HAP-1 (cell line): ENCODE data around the gene IL18BP.

Experiments used
- DNase-seq, 2 experiments: peaks; one replicate each; pipeline ENCODE4 v3.0.0-alpha.2; 2016 to 2020; ENCODE audit warnings: low spot score in 2 of 2
- H3K27me3 ChIP-seq: fragments of 250-450 bp; sonication (Bioruptor Pico); 2 replicates; pipeline ENCODE4 v1.5.1; 2020; ENCODE audit warnings: low read depth, mild to moderate bottlenecking, moderate library complexity
- H3K36me3 ChIP-seq: fragments of 250-450 bp; sonication (Bioruptor Pico); replicated peaks from 2 replicates; pipeline ENCODE4 v1.5.1; 2020; ENCODE audit warnings: mild to moderate bottlenecking
- H3K4me1 ChIP-seq: fragments of 250-450 bp; sonication (Bioruptor Pico); 2 replicates; pipeline ENCODE4 v1.5.1; 2020; ENCODE audit warnings: mild to moderate bottlenecking
- H3K4me3 ChIP-seq: fragments of 250-450 bp; sonication (Bioruptor Pico); 2 replicates; pipeline ENCODE4 v1.5.1; 2020; ENCODE audit warnings: mild to moderate bottlenecking, moderate library complexity
- H3K9me3 ChIP-seq: fragments of 250-450 bp; sonication (Bioruptor Pico); 2 replicates; pipeline ENCODE4 v1.5.1; 2020; ENCODE audit warnings: mild to moderate bottlenecking, moderate library complexity
- in situ Hi-C: fragments of 300-500 bp; cut with MboI; formaldehyde crosslinking; loops from 3 replicates; pipeline ENCODE4 v1.14.3; 2020; ENCODE audit warnings: low sequenced_read_pairs, inconsistent platforms, mixed read lengths

IL18BP gene

DNA sequence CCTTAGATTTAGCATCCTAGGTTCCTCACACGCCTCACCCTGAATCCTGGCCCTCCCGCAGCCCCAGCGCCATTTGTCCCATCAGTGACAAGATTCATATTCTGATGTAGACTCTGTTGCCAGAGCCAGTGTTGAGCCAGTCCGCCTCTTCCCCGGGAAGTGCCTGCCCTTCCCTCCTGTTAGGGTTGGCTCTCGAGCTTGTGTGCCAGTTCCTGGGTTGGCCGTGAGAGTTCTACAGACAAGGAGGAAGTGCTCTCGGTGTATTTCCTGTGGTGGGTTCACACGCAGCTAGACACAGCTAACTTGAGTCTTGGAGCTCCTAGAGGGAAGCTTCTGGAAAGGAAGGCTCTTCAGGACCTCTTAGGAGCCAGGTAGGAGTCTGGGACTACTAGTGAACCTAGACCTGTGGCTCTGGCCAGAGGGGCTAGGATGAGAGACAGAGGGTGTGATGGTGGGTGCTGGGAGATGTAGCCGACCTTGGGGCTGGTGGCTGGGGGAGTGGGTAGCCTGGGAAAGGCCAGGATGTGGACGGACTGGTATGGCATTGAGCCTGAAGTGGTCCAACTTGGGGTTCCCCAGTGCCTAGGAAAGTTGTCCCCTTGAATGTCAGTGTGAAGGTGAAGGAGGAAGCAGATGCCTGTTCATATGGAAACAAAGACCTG lies at the start of gene IL18BP:
IL18BP (plus strand) TSS at position 261 of the 662 bp plus-strand sequence. CDS start 1,076 bp downstream, outside the sequence.
- Histone ChIP-seq H3K27me3 (no peaks in the 10 kb centered on the region), H3K4me3 (no peak within 1 kb of the TSS), H3K9me3 (no peaks in the 10 kb centered on the region), H3K4me1 (no peaks in the 10 kb centered on the region), H3K36me3 (peaks cover 16% of the 10 kb centered on the region)
- in situ Hi-C loops = no loop called here
- DNase-seq = no peak

DNA sequence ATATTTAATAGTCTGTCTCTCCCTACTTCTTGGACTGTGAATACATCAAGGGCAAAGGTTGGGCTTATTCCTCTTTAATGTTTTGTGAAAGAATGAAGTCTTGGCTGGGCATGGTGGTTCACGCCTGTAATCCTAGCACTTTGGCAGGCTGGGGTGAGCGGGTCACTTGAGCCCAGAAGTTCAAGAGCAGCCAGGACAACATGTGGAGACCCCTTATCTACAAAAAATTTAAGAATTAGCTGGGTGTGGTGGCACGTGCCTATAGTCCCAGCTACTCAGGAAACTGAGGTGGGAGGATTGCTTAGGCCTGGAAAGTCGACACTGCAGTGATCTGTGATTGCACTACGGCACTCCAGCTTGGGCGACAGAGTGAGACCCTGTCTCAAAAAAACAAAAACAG lies 49.7 kb upstream of the IL18BP start:
- peaks cover 18% of the 10 kb centered on the region for H3K4me1 ChIP-seq
- in situ Hi-C loops = no loop called here
- no peak for DNase-seq
- no peaks in the 10 kb centered on the region for H3K9me3 ChIP-seq
- H3K36me3 ChIP-seq = no peaks in the 10 kb centered on the region
- H3K4me3 ChIP-seq = no peak overlapping the region
- no peaks in the 10 kb centered on the region for H3K27me3 ChIP-seq

DNA sequence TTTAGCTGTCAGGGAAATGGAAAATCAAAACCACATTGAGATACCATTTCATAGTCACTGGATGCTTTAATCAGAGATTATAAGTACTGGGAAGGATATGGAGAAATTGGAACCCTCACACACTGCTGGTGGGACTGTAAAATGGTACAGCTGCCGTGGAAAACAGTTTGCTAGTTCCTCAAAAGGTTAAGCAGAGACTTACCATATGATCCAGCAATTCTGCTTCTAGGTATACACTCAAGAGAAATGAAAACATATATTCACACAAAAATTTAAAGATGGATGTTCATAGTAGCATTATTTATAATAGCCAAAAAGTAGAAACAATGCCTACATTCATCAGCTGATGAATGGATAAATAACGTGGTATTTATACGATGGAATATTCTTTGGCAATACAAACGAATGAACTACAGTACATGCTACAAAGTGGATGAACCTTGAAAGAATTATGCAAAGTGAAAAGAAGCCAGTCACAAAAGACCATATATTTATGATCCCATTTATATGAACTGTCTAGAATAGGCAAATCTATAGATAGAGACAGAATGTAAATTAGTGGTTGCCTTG lies 46.9 kb upstream of the IL18BP start:
- in situ Hi-C loops = no loop called here
- Histone ChIP-seq H3K4me1 (peaks cover 18% of the 10 kb centered on the region), H3K36me3 (no peaks in the 10 kb centered on the region), H3K27me3 (no peaks in the 10 kb centered on the region), H3K9me3 (no peaks in the 10 kb centered on the region), H3K4me3 (no peak overlapping the region)
- no peak for DNase-seq

DNA sequence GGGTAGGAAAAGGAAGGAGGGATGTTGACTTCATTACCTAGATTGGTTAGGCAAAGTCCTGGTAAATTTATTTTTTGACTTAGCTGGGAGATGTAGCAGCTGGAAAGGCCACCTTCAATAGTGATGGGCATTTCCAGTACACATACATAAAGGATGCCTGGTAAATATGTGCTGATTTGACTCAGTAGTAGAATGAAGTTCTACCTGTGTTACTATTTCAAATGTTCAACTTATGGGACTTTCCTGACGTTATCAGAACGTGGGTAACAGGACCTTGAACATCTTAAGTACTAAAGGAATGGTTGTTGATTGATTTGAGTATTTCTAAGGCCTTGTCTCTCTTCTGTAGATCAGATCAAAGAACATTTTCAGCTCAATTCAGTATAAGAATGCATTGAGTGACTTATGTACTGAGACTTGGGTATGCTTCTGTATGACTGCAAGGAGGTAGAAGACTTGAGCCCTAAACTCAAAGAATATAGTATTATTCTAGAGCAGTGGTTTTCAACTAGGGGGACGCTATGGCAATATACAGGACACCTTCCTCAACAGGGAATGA lies 42.7 kb upstream of the IL18BP start:
- peaks cover 6% of the 10 kb centered on the region for H3K4me1 ChIP-seq
- in situ Hi-C loops = no loop called here

DNA sequence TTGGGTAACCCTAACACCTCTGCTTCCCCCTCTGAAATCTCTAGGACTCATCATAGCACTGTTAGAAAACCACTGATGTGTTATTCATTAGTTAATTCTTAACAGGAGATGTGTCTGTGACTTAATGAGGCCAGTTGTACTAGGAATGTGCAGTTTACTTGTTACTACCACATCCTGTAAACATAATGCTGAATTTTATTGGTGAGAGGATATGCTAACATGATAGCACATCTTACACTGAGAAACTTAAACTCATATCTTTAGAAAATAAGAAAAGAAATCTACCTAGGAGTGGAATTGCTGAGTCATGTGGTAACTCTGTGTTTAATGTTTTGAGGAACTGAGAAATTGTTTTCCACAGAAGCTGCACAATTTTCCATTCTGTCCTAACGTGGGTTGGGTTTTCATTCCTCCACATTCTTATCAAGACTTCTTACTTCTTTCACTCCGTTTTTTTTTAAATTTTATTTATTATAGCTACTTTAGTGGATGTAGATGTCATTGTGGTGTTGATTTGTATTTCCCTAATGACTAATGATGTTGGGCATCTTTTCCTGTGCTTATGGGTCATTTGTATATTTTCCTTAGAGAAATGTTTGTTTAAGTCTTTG lies 36.2 kb upstream of the IL18BP start:
- DNase-seq = no peak
- H3K9me3 ChIP-seq = no peaks in the 10 kb centered on the region
- H3K36me3 ChIP-seq = peaks cover 14% of the 10 kb centered on the region
- in situ Hi-C loops = no loop called here
- no peaks in the 10 kb centered on the region for H3K4me1 ChIP-seq
- H3K4me3 ChIP-seq = no peak overlapping the region
- H3K27me3 ChIP-seq = no peaks in the 10 kb centered on the region

More for the DNA sequence above, 42.7 kb upstream of the IL18BP start:
- H3K9me3 ChIP-seq = no peaks in the 10 kb centered on the region
- DNase-seq = no peak
- H3K27me3 ChIP-seq = no peaks in the 10 kb centered on the region
- H3K4me3 ChIP-seq = no peak overlapping the region
- H3K36me3 ChIP-seq = no peaks in the 10 kb centered on the region

DNA sequence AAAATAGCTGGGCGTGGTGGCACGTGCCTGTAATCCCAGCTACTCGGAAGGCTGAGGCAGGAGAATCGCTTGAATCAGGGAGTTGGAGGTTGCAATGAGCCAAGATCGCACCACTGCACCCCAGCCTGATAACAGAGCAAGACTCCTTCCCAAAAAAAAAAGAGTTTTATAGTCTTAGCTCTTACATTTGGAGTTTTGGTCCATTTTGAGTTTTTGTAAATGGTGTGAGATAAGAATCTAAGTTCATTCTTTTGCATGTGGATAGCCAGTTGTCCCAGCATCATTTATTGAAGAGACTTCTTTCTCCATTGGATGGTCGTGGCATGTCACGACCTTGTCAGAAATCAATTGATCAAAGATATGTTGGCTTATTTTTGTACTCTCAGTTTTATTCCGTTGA lies 35.2 kb upstream of the IL18BP start:
- in situ Hi-C loops = no loop called here
- H3K36me3 ChIP-seq = peaks cover 14% of the 10 kb centered on the region

DNA sequence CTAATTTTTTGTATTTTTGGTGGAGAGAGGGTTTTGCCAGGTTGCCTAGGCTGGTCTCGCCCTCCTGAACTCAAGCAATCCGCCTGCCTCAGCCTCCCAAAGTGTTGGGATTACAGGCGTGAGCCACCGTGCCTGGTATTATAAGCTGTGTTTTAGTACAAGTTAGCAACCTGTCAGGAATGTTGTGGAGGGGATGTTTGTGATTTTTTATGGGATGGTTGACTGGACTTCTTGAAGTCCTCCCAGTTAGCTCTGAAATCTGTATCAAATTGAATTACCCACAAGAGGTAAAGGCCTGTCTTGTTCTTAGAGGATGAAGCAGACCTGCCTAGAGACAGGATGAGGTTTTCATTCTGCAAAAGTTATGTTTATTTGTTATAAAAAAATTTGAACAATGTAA lies 34.1 kb upstream of the IL18BP start:
- in situ Hi-C loops = no loop called here
- H3K9me3 ChIP-seq = no peaks in the 10 kb centered on the region
- no peak overlapping the region for H3K4me3 ChIP-seq
- no peaks in the 10 kb centered on the region for H3K4me1 ChIP-seq
- no peaks in the 10 kb centered on the region for H3K27me3 ChIP-seq
- H3K36me3 ChIP-seq = peaks cover 14% of the 10 kb centered on the region
- no peak for DNase-seq

More for the DNA sequence above, 35.2 kb upstream of the IL18BP start:
- H3K27me3 ChIP-seq = no peaks in the 10 kb centered on the region
- no peaks in the 10 kb centered on the region for H3K9me3 ChIP-seq
- no peak for DNase-seq
- H3K4me3 ChIP-seq = no peak overlapping the region
- no peaks in the 10 kb centered on the region for H3K4me1 ChIP-seq

DNA sequence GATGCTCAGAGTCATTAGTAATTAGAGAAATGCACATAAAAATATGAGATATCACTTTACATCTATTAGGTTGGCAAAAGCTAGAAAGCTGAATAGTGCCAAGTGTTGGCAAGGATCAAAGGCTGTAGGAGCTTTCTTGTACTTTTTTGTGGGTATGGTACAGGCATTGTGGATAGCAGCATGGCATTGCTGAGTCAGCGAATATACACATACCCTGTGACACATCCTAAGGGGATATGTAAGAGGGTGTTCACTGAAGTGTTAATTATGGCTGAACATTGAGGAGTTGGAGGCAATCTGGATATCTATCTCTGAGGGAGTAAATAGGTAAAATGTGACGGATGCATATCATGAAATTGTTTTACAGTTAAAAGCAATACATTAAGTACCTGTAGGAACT lies 27.0 kb upstream of the IL18BP start:
- H3K36me3 ChIP-seq = peaks cover 11% of the 10 kb centered on the region; the same call in 1 of the 2 replicates
- H3K9me3 ChIP-seq = no peaks in the 10 kb centered on the region
- no peaks in the 10 kb centered on the region for H3K4me1 ChIP-seq
- no peaks in the 10 kb centered on the region; the same call in 1 of the 2 replicates for H3K27me3 ChIP-seq
- in situ Hi-C loops = no loop called here
- no peak overlapping the region for H3K4me3 ChIP-seq
- no peak for DNase-seq

DNA sequence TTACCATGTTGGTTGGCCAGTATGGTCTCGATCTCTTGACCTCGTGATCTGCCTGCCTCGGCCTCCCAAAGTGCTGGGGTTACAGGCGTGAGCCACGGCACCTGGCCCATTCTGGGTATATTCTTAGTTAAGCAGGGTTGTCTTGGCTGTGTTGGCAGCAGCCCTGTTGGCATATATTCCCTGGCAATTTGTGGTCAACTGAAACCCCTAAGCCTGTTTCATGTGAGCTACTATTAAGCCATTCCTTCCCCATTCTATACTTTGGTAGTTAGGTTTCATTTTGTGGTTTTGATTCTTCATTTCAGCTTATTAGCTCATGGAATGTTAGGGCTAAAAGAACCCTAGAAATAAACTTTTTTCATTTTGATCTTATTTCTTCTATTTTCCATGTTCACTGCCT lies 22.2 kb upstream of the IL18BP start:
- Histone ChIP-seq H3K4me1 (no peaks in the 10 kb centered on the region), H3K36me3 (peaks cover 9% of the 10 kb centered on the region)
- in situ Hi-C loops = no loop called here

DNA sequence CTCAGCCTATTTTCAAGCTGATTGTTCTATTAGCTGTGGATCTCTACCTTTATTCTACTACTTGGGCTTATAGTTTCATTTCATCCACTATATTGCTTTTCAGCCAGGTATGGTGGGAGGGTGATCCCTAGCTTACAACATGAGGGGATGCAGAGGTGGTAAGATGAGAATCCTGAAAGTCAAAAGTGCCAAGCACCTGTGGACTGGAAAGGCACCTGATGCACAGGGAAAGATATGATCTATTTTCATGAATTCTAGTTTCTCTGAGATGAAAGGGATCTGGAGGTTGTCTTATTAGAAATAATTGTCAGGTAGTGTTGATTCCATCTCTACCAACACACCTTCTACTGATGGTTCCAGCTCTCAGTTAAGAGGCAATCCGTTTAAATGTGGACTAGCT lies 21.6 kb upstream of the IL18BP start:
- no peak for DNase-seq
- Histone ChIP-seq H3K27me3 (no peaks in the 10 kb centered on the region), H3K36me3 (peaks cover 5% of the 10 kb centered on the region), H3K4me1 (no peaks in the 10 kb centered on the region), H3K9me3 (no peaks in the 10 kb centered on the region), H3K4me3 (no peak overlapping the region)
- in situ Hi-C loops = no loop called here

More for the DNA sequence above, 22.2 kb upstream of the IL18BP start:
- Histone ChIP-seq H3K4me3 (no peak overlapping the region), H3K9me3 (no peaks in the 10 kb centered on the region), H3K27me3 (no peaks in the 10 kb centered on the region; the same call in 1 of the 2 replicates)
- DNase-seq = no peak

DNA sequence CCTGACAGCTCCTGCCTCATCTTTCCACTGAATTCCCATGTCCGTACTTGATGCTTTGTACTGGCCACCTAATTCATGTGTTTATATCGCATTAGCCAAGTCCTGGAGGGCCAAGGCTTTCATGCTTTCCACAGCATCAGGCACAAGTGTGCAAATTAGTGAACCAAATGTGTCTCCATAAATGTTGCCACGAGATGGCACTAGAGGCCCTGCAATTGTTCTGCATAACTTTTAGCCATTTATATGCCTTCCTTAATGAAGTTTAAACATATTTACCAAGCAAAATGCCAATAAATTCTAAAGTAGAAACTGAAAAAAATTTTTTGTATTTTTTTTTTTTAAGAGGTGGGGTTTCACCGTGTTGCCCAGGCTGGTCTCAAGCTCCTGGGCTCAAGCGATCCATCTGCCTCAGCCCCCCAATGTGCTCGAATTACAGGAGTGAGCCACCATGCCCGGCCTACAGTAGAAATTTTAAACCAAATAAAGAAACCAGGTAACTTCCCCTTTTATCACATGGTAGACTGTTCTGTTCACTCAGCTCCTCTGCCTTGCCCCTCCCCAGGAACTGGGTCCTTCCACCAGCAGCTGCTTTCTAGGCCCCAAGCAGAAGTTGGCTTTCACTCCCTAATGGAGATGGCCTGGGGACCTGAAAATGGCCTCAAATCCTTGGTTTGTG lies 20.8 kb upstream of the IL18BP start:
- H3K36me3 ChIP-seq = peaks cover 4% of the 10 kb centered on the region
- no peaks in the 10 kb centered on the region for H3K27me3 ChIP-seq
- no peaks in the 10 kb centered on the region for H3K4me1 ChIP-seq
- DNase-seq = peak; percentile 47 to 73
- no peaks in the 10 kb centered on the region for H3K9me3 ChIP-seq
- in situ Hi-C loops = no loop called here
- no peak overlapping the region for H3K4me3 ChIP-seq

DNA sequence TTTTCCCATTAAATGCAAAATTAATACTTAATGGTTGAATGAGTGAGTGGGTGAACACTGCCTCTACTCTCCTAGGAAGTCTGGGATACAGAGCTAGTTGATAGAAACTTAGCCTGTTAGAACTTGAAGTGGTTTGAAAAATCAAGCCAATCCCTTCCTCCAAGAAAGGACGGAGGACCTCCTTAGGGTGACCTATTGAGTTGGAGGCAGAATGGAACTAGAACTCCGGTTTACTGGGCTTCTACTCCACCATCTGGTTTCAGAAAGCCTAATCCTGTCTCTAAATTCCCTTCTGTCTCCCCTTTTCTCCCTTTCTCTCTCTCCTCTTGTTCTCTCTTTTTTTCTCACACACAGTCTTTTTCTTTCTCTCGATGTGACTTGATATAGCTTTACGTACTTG lies 19.6 kb upstream of the IL18BP start:
- in situ Hi-C loops = no loop called here
- Histone ChIP-seq H3K4me1 (no peaks in the 10 kb centered on the region), H3K9me3 (no peaks in the 10 kb centered on the region), H3K4me3 (no peak overlapping the region), H3K36me3 (peaks cover 11% of the 10 kb centered on the region), H3K27me3 (no peaks in the 10 kb centered on the region)
- DNase-seq = no peak

DNA sequence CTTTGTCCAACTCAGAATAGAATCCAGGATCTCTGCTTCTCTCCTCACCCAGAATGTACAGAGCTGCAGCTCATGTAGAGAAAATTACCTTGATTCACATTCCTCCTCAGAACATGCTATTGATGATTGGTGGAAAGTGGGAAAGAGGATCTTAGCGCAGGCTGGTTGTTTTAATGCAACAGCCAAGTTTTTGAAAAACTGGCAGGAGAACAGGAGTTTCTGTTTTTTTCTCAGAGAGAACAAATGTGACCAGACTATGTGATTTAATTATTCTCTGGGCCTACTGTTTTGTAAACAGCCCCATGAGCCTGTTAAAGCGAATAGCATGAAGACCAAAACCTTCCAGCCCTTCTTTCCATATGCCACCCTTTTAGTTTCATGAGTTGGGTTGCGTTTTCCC lies 19.1 kb upstream of the IL18BP start:
- H3K4me3 ChIP-seq = no peak overlapping the region
- no peaks in the 10 kb centered on the region for H3K27me3 ChIP-seq
- peaks cover 11% of the 10 kb centered on the region for H3K36me3 ChIP-seq
- H3K4me1 ChIP-seq = no peaks in the 10 kb centered on the region
- H3K9me3 ChIP-seq = no peaks in the 10 kb centered on the region
- no peak for DNase-seq
- in situ Hi-C loops = no loop called here

DNA sequence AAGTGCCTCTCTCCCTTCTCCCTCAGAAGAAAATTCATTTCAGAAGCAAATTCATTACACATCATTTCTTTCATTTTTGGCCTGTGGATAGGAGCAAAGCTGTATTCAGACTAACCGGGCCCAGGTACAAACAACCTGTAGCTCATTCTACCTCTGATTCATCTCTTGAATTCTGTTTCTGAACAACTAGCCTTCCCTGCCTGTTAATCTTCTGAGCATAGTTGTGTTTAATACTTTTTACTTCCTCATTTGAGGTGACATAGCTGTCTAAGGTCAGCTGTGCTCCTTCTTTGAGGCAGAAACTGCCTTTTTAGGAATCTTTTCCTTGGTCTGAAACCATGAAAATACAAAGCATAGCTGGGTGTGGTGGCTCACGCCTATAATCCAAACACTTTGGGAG lies 12.6 kb upstream of the IL18BP start:
- in situ Hi-C loops = no loop called here

More for the DNA sequence above, 12.6 kb upstream of the IL18BP start:
- DNase-seq = no peak
- H3K36me3 ChIP-seq = peaks cover 7% of the 10 kb centered on the region
- H3K9me3 ChIP-seq = no peaks in the 10 kb centered on the region
- no peaks in the 10 kb centered on the region for H3K4me1 ChIP-seq
- H3K27me3 ChIP-seq = no peaks in the 10 kb centered on the region
- H3K4me3 ChIP-seq = no peak overlapping the region
